ENCODE measurements around the gene PROM2. TPM values are rescaled to one million over a fixed set of nuclear protein-coding genes. Genes with fewer than 3 reads are reported as not detected.

Gene PROM2
- total RNA-seq, 4 donors from 2014 or later: 0.50 to 3.2 (median 2.1) TPM

DNA sequence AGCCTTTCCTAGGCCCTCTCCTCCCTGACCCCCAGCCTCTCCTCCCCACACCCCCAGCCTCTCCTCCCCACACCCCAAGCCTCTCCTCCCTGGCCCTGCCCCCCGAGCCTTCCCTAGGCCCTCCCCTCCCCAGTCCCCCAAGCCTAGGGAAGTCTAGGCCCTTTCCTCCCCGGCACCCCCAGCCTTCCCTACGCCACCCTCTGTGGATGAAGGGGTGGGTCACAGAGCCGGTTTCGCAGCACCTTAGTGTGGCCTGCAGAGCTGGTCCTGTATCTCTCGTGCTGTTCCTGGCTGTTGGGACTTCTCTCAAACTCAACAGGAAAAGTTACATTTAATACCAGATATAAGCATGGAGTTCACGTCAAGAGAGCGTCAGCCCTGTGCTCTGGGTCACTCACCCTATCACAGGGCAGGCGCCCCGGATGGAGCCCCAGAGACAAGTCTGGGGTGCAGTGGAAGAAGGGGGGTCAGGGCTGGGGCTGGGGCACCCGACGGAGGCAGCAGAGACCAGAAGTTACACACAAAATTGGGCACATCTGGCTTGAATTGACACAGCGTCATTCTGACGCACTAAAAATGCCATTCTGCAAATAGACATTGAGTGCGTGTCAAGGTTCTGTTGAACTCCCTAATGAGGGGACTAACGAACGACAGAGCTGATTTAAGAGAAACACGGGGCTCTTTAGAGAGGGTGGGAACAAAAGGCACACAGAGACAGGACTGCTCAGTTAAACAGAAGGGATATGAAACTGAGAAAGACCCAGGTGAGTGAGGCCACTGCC lies 46.9 kb downstream of the PROM2 start:
- WGBS: 76% methylated on average over 18 of the region's 18 CpGs

DNA sequence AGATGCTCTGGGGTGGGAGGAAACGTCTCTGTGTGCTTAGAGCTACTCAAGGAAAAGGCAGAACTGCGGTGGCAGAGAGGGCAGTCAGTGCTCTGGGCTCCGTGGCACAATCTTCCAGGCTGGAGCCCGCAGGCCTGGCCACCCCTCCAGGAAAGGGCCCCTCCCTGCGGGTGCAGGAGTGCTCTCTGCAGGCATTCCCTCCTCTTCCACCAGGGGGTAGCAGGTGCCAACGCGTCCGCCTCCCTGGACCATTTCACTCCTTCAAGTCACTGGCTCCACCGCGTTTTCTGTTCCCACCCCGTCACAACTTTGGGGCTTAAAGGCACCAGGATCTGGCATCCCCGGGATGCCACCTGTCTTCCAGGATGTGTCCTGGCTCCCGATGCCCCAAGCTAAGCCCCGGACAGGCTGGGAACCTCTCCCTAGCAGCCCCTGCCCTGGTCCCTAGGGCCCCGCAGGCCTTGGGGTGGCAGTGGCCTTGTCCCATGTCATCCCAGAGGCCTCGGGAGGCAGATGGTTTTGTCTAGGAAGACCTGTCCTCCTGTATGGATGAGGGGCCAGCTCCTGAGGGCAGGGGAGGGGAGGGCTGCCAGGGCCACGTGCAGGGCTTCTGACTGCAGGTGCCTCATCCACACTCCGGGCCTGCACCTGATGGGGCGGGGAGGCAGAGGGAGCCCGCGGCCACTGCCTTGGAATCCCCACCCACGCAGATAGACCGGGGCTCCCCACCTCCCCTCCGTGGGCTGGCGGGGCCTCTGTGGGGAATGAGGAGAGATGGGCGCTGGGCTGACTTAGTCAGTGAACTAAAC lies 49.3 kb downstream of the PROM2 start:
- Histone ChIP-seq H3K36me3 (no peaks in the 10 kb centered on the region), H3K4me3 (no peak overlapping the region), H3K27ac (replicated peaks in 1 of 4) (no peak overlapping the region), H3K9me3 (no peaks in the 10 kb centered on the region), H3K4me1 (no peaks in the 10 kb centered on the region), H3K27me3 (no peaks in the 10 kb centered on the region)
- DNase-seq (ENCODE audit: extremely low spot score): no peak
- 66% methylated on average over 19 of the region's 26 CpGs for WGBS
- intact Hi-C loops (cut with DNase I): no loop called here
- TF ChIP-seq, protein P1, sequence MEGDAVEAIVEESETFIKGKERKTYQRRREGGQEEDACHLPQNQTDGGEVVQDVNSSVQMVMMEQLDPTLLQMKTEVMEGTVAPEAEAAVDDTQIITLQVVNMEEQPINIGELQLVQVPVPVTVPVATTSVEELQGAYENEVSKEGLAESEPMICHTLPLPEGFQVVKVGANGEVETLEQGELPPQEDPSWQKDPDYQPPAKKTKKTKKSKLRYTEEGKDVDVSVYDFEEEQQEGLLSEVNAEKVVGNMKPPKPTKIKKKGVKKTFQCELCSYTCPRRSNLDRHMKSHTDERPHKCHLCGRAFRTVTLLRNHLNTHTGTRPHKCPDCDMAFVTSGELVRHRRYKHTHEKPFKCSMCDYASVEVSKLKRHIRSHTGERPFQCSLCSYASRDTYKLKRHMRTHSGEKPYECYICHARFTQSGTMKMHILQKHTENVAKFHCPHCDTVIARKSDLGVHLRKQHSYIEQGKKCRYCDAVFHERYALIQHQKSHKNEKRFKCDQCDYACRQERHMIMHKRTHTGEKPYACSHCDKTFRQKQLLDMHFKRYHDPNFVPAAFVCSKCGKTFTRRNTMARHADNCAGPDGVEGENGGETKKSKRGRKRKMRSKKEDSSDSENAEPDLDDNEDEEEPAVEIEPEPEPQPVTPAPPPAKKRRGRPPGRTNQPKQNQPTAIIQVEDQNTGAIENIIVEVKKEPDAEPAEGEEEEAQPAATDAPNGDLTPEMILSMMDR (IDR thresholded peaks at IDR 0.05): peak; percentile 31 to 42 (median 35)
- TF ChIP-seq POLR2AphosphoS5 (IDR thresholded peaks at IDR 0.05) (no peak), EP300 (IDR thresholded peaks at IDR 0.05) (no peak)

More for the DNA sequence above, 46.9 kb downstream of the PROM2 start:
- no peak overlapping the region for H3K27ac ChIP-seq (replicated peaks in 1 of 4)
- no peak overlapping the region for H3K4me3 ChIP-seq
- H3K4me1 ChIP-seq: no peaks in the 10 kb centered on the region
- DNase-seq (ENCODE audit: extremely low spot score): no peak
- TF ChIP-seq, protein P1 (IDR thresholded peaks at IDR 0.05): no peak
- TF ChIP-seq EP300 (IDR thresholded peaks at IDR 0.05): no peak
- no peak for TF ChIP-seq POLR2AphosphoS5 (IDR thresholded peaks at IDR 0.05)
- TF ChIP-seq POLR2A (IDR thresholded peaks at IDR 0.05; ENCODE audit: low read depth): no peak
- no peaks in the 10 kb centered on the region for H3K9me3 ChIP-seq
- intact Hi-C loops (cut with DNase I): no loop called here
- H3K36me3 ChIP-seq: no peaks in the 10 kb centered on the region
- H3K27me3 ChIP-seq: no peaks in the 10 kb centered on the region

DNA sequence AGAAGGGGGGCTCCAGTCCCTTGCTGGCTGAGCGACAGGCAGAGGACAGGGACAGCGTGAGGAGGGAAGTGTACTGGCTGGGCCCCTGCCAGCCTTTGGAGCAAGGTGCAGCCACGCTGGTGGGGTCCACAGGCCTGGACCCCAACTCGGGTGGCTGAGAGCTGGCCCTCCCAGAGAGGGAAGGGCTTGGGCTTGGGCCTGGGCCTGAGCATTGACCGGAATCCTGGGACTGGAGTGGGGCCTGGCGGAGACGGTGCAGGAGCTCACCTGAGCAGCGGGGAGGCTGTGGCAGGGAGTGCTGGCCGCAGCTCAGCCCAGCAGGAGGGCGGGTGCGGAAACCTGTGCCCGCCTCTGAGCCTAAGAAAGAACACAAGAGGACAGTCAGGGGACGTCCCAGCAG lies 50.8 kb downstream of the PROM2 start:
- Histone ChIP-seq H3K4me1 (no peaks in the 10 kb centered on the region), H3K4me3 (no peak overlapping the region), H3K27ac (replicated peaks in 1 of 4) (no peak overlapping the region), H3K36me3 (no peaks in the 10 kb centered on the region), H3K27me3 (no peaks in the 10 kb centered on the region), H3K9me3 (no peaks in the 10 kb centered on the region)
- intact Hi-C loops (cut with DNase I): no loop called here
- no peak for DNase-seq (ENCODE audit: extremely low spot score)
- 85% methylated on average over 5 of the region's 13 CpGs for WGBS
- TF ChIP-seq, protein P1 (IDR thresholded peaks at IDR 0.05): no peak
- TF ChIP-seq POLR2AphosphoS5 (IDR thresholded peaks at IDR 0.05) (no peak), POLR2A (IDR thresholded peaks at IDR 0.05; ENCODE audit: low read depth) (no peak), EP300 (IDR thresholded peaks at IDR 0.05) (no peak)

DNA sequence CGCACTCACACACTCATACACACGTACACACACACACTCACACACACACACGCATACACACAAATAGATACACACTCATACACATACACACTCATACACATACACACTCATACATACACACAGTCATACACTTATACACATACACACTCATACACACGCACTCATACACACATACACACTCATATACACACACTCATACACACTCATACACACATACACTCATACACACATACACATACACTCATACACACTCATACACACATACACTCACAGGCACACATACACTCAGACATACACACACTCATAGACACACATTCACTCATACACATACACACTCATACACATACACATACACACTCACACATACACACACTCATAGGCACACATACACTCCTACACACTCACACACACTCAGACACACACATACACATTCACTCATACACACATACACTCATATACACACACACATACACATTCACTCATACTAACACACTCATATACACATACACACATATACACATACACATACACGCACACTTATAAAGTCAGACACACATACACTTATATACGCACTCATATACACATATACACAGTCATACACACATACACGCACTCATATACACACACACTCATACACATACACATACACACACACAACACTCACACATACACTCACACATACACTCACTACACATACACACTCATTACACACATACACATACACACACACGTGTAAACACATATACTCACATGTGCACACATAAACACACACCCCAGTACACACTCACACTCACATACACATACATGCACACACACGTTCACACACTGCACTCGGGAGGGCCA lies 51.6 kb downstream of the PROM2 start:
- Histone ChIP-seq H3K36me3 (no peaks in the 10 kb centered on the region), H3K4me1 (no peaks in the 10 kb centered on the region), H3K9me3 (no peaks in the 10 kb centered on the region), H3K27ac (replicated peaks in 1 of 4) (no peak overlapping the region), H3K27me3 (no peaks in the 10 kb centered on the region), H3K4me3 (no peak overlapping the region)
- intact Hi-C loops (cut with DNase I): no loop called here
- DNase-seq (ENCODE audit: extremely low spot score): no peak
- WGBS: 89% methylated on average over 10 of the region's 10 CpGs
- no peak for TF ChIP-seq POLR2A (IDR thresholded peaks at IDR 0.05; ENCODE audit: low read depth)
- TF ChIP-seq, protein P1 (IDR thresholded peaks at IDR 0.05): no peak
- no peak for TF ChIP-seq POLR2AphosphoS5 (IDR thresholded peaks at IDR 0.05)
- no peak for TF ChIP-seq EP300 (IDR thresholded peaks at IDR 0.05)
